Upper lobe of right lung (tissue), 1 donor: ENCODE data around the gene NBAS. TPM values are rescaled to one million over a fixed set of nuclear protein-coding genes. Genes with fewer than 3 reads are reported as not detected.
A peak's percentile ranks its signal among the peaks of the same experiment; 100 is the strongest.

Experiments used
- ATAC-seq: fragments of 200-7000 bp; cut with Tn5 transposase; one replicate; pipeline ENCODE4 v1.9.1; 2020; ENCODE audit warnings: mild to moderate bottlenecking, moderate library complexity
- DNase-seq: peaks from one replicate; pipeline ENCODE4 v3.0.0-alpha.2; 2020
- H3K27ac ChIP-seq: fragments of 200-600 bp; one replicate; pipeline ENCODE4 v1.8.0; 2022
- H3K27me3 ChIP-seq: fragments of 200-600 bp; one replicate; pipeline ENCODE4 v1.8.0; 2022; ENCODE audit warnings: mild to moderate bottlenecking
- H3K36me3 ChIP-seq: fragments of 200-600 bp; one replicate; pipeline ENCODE4 v1.8.0; 2022
- H3K4me1 ChIP-seq: fragments of 200-600 bp; one replicate; pipeline ENCODE4 v1.8.0; 2022
- H3K4me3 ChIP-seq: fragments of 200-600 bp; one replicate; pipeline ENCODE4 v1.8.0; 2022; ENCODE audit warnings: mild to moderate bottlenecking
- H3K9me3 ChIP-seq: fragments of 200-600 bp; one replicate; pipeline ENCODE4 v1.8.0; 2022
- intact Hi-C: fragments of 100-400 bp; cut with DNase I; formaldehyde crosslinking; loops from one replicate; pipeline ENCODE4 v1.11.0; 2022
- total RNA-seq: library from RNA; stranded (reverse); fragmentation: NEBNext Ultra II Directional; extraction: Animal tissue kit (Norgen Biotek cat#: 25700); gene quantifications from one replicate; pipeline ENCODE4 v1.2.1, GENCODE V29; 2021
- TF ChIP-seq, protein P1 (sequence below): fragments of 200-600 bp; IDR thresholded peaks from one replicate; pipeline ENCODE4 v1.8.0; 2022; ENCODE audit warnings: antibody characterized with exemption
- donor health status: DM: no; HTN: yes; CAD: no; lungs with severe emphysema.

Gene NBAS
- total RNA-seq, 1 donor from 2014 or later = 38.8 TPM

DNA sequence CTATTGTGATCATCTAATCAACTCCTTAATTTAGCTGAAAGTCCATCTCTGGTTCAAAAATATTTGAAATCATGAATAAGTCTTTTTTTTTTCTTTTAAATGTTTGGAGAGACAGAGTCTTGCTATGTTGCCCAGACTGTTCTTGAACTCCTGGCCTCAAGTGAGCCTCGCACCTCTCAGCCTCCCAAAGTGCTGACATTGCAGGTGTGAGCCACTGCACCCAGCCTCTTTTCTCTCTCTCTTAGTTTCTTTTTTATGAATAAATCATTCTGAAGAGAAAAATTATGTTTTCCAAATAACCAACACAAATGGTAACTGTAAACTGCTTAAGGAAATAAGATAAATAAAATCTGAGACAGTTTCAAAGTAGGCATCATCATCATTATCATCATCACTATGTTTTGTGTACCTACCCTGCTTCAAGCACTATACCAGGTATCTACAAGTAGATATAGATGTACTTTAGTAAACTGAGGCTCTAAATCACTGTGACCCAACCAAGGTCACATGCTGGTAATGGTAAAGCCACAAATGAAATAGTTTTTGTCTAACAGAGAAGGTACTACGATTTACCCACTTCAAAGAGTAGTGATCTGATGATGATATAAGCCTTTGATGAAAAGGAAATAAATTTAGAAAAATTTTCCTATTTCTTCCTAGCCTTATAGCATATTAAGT lies 5.0 kb upstream of the NBAS start:
- Histone ChIP-seq H3K27ac (no peak overlapping the region), H3K9me3 (no peaks in the 10 kb centered on the region), H3K4me3 (no peak overlapping the region), H3K36me3 (no peaks in the 10 kb centered on the region), H3K4me1 (no peaks in the 10 kb centered on the region), H3K27me3 (no peaks in the 10 kb centered on the region)
- no peak for ATAC-seq
- TF ChIP-seq, protein P1, sequence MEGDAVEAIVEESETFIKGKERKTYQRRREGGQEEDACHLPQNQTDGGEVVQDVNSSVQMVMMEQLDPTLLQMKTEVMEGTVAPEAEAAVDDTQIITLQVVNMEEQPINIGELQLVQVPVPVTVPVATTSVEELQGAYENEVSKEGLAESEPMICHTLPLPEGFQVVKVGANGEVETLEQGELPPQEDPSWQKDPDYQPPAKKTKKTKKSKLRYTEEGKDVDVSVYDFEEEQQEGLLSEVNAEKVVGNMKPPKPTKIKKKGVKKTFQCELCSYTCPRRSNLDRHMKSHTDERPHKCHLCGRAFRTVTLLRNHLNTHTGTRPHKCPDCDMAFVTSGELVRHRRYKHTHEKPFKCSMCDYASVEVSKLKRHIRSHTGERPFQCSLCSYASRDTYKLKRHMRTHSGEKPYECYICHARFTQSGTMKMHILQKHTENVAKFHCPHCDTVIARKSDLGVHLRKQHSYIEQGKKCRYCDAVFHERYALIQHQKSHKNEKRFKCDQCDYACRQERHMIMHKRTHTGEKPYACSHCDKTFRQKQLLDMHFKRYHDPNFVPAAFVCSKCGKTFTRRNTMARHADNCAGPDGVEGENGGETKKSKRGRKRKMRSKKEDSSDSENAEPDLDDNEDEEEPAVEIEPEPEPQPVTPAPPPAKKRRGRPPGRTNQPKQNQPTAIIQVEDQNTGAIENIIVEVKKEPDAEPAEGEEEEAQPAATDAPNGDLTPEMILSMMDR = no peak
- no peak for DNase-seq
- intact Hi-C loops = no loop called here

DNA sequence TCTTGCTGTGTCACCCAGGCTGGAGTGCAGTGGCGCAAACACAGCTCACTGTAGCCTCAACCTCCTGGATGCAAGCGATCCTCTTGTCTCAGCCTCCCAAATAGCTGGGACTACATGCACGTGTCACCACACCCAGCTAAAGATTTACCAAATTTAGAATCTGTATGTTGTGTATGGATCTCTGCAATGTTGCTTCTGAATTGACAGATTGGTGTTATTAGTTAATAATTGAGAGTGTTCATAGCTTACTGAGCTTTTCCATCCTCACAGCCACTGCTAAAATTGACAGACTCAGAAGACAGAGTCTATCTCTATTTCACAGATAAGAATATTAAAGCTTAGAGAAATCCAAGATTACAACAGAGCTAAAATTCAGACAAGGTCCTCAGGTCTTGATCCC lies 4.3 kb upstream of the NBAS start:
- no peaks in the 10 kb centered on the region for H3K9me3 ChIP-seq
- H3K27ac ChIP-seq = no peak overlapping the region
- no peak for ATAC-seq

DNA sequence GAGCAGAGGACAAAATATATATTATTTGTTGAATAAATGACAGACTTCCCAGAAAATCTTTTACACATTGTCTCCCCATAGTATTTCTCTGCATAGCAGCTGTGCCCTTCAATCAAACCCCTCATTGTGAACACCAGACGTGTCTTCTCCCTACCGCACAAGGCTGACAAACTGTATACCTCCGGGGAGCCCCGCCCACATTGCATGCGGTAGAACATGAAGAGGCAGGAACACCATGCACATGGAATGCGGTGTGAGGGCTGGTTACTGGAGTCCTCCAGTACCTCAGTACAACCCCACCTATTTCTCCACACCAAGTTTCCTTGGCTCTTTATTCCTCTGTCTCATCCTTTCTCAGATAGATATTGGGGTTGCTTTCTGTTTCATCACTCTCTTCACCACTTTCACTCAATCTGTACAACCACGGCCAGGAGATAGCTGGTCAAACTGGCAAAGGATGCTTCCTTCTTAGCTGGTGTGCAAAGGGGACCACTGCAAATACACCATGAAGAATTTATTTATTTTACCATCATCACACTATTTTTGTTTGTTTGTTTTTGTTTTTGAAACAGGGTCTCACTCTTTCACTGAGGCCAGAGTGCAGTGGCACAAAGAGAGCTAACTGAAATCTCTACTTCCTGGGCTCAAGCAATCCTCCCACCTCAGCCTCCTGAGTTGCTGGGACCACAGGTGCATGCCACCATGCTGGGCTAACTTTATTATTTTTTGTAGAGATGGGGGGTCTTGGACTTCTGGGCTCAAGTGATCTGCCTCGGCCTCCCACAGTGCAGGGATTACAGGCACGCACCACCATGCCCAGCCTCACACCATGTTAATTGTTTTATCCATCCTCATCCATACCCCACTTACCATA lies 2.3 kb upstream of the NBAS start:
- H3K36me3 ChIP-seq = no peaks in the 10 kb centered on the region
- TF ChIP-seq, protein P1 = no peak
- intact Hi-C loops = no loop called here
- no peak overlapping the region for H3K4me3 ChIP-seq
- no peaks in the 10 kb centered on the region for H3K9me3 ChIP-seq
- H3K27me3 ChIP-seq = no peaks in the 10 kb centered on the region
- ATAC-seq (no peak), DNase-seq (no peak)
- no peak overlapping the region for H3K27ac ChIP-seq
- peaks cover 15% of the 10 kb centered on the region for H3K4me1 ChIP-seq

More for the DNA sequence above, 4.3 kb upstream of the NBAS start:
- H3K36me3 ChIP-seq = no peaks in the 10 kb centered on the region
- H3K4me1 ChIP-seq = no peaks in the 10 kb centered on the region
- intact Hi-C loops = no loop called here
- no peak for DNase-seq
- TF ChIP-seq, protein P1 = no peak
- no peaks in the 10 kb centered on the region for H3K27me3 ChIP-seq
- no peak overlapping the region for H3K4me3 ChIP-seq

DNA sequence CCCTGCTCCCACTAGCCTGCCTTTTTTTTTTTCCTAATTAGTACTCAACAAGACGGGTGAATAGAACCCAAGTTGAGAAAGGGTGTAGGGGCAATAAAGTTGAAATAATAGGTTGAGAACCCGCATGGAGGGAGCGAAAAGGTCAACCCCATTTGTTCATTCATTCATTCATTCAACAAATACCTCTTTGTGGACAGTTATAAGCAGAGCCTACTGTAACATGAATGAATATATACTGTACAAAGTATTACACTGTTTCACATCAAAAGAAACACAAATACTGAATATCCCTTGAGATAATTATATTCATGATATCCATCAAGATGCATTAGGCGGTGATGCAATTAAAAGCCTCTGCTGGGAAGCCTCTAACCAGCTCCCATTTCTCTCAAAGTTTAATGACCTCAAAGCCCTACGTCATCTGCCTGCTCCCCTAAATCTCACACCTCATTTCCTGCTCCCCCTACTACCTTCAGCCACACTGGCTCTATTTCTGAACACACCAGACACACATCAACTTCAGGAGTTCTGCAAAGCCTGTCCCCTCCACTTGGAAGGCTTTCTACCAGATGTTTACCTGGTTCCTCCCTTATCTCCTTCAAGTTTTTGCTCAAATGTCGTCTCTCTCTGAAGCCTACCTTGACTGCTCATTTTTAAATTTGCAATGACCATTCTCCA lies 1.4 kb upstream of the NBAS start:
- DNase-seq (no peak), ATAC-seq (no peak)
- intact Hi-C loops = no loop called here
- no peak overlapping the region for H3K4me3 ChIP-seq
- no peaks in the 10 kb centered on the region for H3K36me3 ChIP-seq
- TF ChIP-seq, protein P1 = no peak
- no peaks in the 10 kb centered on the region for H3K9me3 ChIP-seq
- H3K4me1 ChIP-seq = peaks cover 16% of the 10 kb centered on the region
- no peaks in the 10 kb centered on the region for H3K27me3 ChIP-seq
- H3K27ac ChIP-seq = peak overlapping the region; percentile 79

DNA sequence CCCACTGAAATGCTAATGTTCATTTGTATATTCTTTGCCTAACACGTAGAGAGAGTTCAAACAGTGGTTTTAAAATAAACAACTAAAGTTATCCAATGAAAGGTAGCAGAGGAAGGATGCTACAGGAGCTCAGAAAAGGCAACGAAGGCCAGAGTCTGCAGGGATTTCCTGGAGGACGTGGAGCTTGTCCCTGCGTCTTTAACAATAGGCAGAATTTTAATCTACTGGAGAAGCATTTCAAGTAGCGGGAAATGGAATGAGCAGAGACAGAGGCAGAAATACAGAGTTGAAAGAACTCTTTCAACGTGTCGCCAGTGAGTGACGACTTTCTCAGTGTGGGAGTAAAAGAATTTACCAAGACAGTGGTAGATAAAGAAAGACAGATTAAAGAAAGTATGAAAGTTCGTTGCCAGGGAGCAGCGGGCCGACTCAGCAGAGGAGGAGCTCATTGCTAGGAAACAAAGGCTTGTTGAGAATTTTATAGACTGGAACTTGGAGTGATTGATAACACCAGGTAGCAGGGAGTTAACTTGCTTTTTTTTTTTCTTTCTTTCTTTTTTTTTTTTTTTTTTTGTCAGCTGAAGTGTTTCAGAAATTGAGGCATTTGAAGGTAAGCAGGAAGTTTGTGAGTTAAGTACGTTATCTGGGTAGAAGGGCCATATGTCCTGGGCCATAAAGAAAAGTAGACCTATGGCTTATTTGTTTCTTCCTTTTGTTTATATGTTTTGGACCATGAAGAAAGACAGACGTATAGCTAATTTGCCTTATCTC lies 625 bp upstream of the NBAS start:
- TF ChIP-seq, protein P1 = no peak
- intact Hi-C loops = no loop called here
- Histone ChIP-seq H3K36me3 (no peaks in the 10 kb centered on the region), H3K27me3 (no peaks in the 10 kb centered on the region), H3K4me3 (peak overlapping the region; percentile 73), H3K9me3 (no peaks in the 10 kb centered on the region), H3K4me1 (peaks cover 16% of the 10 kb centered on the region), H3K27ac (peak overlapping the region; percentile 79)
- ATAC-seq = peak; percentile 44
- DNase-seq = no peak
